GM18519 (cell line): ENCODE measurements around the gene TSC2.
A peak's percentile ranks its signal among the peaks of the same experiment; 100 is the strongest.
"Not testable (repeated sequence)": the region's sequence is repeated elsewhere in the genome, so short reads cannot be mapped to it uniquely, and the experiment has no call there.

Experiments
- ATAC-seq: cut with Tn5 transposase; IDR thresholded peaks from one replicate; pipeline ENCODE4 v1.9.1; 2021; ENCODE audit warnings: mild to moderate bottlenecking, moderate library complexity; ENCODE audit not compliant: unreplicated experiment, low FRiP score

The TSC2 gene

DNA sequence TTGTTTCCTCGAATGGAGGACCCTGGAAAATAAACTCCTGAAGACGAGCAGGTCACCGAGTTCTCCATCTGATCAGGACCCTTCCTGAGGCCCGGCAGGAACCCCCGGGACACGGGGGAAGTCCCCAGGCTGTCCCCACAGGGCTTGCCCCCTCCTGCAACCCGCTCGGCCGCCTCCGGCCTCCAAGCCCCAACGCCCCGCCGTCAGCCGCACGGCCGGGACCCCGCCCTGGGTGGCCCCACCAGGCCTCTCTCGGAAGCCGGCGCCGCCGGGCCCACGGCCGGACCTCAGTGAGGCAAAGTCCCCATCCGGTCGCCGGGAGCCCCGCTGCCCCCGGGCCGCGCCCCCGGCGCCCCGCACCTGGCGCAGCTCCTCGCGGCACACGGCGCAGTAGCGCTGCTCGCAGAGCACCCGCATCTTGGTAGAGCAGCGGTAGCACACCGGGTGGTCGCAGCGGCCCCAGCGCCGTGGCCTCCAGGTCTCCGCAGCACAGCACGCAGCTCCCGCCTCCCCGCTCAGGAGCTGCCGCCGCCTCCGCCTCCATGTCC, 38.5 kb upstream of the TSC2 start:
- ATAC-seq, result peak; percentile 17

DNA sequence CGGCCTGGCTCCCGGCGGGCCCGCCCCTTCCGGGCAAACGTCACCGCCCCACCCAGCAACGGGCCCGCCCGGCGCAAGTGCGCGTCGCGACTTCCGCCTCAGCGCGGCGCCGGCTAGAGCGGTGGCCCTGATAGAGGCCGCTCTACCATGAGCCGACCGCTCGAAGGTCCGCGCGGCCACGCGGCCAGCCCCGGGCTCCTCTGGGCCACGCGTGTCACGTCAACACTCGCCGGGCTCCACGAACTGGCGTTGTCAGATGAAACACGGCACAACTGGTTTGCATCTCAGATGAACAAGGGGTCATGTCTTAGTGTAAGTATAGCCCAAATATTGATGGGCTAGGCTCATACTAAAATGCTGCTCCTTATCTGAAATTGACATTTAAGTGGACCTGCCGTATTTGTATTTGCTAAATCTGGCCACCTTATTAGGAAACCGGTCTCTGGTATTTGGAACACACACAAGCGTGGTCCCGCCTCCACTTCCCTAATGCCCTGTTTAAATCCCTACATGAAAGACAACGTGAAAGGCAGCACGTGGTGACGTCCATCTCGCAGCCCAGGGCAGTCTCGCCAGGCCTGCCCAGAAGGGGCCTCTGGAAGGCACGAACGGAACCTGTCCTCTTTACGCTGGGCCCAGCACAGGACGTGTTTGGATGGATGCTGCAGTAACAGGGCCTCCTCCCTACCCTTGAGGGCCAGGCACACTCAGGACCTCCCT, 37.8 kb upstream of the TSC2 start, which contains the start of gene ZNF598:
TSS of gene ZNF598 (minus strand) at position 31 of the 720 bp plus-strand sequence.
- ATAC-seq, result peak; percentile 49

DNA sequence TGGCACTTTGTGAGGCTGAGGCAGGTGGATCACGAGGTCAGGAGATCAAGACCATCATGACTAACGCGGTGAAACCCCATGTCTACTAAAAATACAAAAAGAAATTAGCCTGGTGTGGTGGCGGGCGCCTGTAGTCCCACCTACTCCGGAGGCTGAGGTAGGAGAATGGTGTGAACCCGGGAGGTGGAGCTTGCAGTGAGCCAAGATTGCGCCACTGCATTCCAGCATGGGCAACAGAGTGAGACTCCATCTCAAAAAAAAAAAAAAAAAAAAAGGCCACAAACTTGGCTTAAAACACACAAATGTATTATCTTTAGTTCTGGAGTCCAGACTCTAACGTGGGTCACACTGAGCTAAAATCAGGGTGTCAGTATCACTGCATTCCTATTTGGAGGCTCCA, 36.1 kb upstream of the TSC2 start:
- ATAC-seq, result not testable (repeated sequence)

DNA sequence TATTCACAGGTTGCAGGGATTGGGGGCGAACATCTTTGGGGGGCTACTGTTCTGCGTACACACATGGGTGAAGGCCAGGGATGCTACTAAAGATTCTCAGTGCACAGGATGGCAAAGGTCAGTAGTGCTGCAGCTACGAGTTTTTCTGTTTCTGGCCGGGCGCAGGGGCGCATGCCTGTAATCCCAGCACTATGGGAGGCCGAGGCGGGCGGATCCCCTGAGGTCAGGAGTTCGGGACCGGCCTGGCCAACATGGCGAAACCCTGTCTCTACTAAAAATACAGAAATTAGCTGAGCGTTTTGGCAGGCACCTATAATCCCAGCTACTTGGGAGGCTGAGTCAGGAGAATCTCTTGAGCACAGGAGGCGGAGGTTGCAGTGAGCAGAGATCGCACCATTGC, 34.3 kb upstream of the TSC2 start:
- no peak for ATAC-seq

DNA sequence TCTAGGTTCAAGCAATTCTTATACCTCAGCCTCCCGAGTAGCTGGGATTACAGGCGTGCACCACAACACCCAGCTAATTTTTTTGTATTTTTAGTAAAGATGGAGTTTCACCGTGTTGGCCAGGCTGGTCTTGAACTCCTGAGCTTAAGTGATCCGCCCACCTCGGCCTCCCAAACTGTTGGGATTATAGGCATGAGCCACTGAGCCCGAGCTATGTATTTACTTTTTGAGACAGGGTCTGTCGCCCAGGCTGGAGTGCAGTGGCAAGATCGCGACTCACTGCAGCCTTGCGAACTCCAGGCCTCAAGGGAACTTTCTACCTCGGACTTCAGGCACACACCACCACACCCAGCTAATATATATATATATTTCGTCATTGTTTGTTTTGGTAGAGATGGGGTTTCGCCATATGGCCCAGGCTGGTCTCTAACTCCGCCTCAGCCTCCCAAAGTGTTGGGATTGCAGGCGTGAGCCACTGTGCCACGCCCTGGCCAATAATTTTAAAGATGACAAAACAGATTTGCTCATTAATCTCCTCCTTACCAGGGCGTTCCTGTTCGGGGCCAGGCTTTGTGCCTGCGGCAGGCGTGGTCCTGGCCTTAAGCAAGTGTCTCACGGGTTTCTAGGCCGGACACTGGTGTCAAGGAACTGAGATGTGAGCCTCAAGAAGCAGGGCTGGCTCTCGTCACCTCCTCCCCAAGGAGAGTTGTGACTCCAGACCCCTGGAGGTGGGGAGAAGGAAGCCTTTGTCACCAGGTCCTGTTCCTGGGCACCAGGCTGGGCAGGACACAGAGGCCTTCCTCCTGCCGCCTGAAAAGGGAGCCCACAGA, 32.5 kb upstream of the TSC2 start:
- ATAC-seq, result no peak

DNA sequence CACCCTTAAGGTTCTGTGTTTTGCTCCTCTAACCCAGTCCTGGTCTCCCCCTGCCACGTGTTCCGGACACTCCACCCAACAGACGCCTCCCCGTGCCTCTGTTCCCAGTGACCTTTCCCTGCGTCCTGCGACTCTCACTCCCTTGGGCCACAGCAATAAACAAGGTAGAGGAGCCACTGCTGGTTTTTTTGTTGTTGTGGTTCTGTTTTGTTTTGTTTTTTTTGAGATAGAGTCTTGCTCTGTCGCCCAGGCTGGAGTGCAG, 31.9 kb upstream of the TSC2 start:
- no peak for ATAC-seq

DNA sequence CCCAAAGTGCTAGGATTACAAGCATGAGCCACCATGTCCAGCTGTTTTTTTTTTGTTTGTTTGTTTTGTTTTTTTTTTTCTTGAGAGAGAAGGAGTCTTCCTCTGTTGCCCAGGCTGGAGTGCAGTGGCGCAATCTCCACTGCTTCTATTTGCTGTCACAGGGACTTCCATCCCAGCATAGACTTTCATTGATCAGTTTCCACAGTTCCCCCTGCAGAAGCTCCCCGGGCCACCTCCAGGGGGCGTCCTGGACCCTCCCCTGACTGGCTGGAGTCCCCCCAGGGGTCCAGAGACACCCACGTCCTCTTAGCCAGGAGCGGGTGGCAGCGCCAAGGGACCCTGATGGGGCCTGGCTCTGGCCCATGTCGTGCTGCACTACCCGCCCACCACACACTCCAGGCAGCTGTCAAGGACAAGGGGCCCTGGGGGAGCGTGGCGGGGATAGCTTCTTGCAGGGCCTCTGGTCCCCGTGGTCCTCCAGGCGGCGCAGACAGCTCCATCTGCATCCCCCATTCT, 31.3 kb upstream of the TSC2 start:
- ATAC-seq, result no peak

DNA sequence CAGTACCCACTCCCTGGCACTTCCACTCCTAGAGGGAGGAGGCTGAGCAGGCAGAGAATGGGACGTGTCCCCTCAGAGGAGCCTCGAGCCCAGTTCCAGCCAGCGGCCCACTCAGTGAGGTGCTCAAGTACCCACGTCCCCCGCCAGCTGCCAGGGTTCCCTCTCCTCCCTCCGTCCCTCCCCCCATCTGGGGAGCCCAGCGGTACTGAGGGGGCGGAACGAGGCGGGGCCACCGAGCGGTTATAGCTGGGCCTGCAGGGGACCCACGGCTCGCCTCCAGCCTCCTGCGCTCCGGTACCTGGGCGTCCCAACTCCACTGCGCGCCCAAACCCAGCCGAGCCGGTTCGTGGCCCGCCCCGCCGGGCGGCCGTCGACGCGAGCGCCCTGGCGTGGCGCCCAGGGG, 28.3 kb upstream of the TSC2 start, which contains the start of gene NPW:
TSS of gene NPW (plus strand) at position 268 of the 403 bp plus-strand sequence.
- ATAC-seq, result no peak

DNA sequence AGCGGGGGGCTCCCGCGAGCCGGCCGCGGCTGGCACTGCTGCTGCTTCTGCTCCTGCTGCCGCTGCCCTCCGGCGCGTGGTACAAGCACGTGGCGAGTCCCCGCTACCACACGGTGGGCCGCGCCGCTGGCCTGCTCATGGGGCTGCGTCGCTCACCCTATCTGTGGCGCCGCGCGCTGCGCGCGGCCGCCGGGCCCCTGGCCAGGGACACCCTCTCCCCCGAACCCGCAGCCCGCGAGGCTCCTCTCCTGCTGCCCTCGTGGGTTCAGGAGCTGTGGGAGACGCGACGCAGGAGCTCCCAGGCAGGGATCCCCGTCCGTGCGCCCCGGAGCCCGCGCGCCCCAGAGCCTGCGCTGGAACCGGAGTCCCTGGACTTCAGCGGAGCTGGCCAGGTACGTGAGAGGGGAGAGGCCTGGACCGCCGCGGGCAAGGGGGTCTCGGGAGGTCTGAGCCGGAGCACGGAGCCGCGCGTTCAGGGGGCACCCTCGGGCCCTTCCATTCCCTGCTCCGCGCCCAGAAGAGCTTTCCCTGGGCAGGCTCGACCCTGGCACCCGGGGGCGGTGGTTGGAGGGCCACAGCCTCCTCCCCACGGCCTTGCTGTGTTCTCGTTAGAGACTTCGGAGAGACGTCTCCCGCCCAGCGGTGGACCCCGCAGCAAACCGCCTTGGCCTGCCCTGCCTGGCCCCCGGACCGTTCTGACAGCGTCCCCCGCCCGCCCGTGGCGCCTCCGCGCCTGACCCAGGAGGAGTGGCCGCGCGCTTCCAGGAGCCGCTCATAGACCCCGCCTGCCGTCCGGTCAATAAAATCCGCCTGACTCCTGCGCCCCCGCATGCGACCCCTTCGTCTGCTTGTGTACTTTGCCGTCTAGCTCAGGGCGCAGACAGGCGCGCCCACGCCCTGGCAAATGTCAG, 27.6 kb upstream of the TSC2 start:
- no peak for ATAC-seq

DNA sequence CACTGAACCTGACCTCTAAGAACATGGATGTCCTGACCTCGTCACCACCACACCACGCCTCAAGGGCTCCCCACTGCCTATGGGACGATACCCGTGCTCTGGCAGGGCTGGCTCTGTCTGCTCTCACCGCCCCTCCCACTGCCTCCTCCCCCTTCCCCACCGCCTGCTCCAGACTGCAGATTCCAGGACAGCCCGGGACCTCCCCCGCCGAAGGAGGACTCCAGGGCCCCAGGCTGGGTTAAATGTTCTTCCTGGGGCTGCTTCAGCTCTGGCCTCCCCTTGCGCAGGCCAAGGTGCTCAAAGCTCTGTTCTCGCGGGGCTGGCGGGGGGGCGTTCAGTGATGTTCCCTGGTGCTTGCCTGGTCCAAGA, 25.1 kb upstream of the TSC2 start:
- ATAC-seq, result no peak

DNA sequence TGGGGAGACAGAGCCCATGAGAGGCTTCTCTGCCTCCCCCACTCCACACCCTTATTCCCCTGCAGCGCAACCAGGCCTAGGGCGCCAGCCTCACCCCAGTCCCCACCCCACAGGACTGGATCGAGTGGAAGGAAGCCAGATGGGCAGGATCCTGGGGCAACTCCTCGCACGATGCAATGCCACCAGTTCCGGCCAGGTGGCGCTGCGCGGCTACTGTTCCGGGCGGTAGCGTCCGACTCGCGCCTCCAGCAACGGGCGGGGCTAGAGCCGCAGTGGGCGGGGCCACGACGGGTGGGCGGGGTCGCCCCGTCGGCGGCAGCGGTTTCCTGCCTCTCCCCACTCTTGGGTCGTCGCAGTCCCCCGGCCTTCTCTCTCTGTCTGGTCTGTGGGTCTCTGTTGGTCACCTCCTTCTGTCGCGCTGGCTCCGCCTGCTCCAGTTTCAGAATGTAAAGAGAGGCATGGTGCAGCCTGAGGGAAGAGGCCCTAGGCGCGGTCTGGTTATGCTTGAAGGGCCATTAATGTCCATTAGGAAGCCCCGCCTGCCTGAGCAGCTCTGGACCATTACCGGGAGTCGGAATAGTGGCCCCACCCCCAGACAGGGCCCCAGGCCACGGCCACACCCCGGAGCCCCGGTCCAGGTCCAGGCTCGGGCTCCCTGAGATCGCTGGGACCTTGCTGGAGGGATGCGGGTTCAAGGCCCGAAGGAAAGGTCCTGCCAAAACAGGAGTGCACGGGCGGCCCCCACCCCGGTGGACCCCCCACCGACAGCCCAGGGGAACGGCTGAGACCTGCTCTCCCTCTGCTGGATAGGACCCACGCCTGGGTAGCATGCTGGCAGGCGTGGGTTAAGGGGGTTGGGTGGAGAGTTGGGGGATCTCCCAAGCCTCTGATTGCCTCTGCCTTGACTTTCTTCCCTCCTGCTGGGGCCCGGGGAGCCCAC, 24.4 kb upstream of the TSC2 start:
- peak; percentile 81 for ATAC-seq

DNA sequence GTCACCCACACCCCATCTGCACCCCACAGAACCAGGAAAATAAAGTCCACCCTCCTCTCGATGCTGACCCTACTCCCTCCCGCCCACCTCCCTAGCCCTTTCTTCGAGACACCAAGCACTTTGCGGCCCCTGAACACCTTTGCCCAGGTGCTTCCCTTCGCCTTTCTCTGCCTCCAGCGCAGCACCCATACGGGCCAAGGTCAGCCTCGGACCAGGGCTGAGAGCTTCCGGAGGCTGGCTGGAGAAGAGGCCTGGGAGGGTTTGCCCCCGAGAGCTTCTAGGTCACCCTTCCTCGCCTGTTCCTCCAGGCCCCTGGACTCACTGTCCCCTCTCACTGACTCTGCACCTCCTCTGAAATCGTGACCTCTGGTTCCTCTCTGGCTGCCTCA, 23.8 kb upstream of the TSC2 start:
- ATAC-seq, result no peak

DNA sequence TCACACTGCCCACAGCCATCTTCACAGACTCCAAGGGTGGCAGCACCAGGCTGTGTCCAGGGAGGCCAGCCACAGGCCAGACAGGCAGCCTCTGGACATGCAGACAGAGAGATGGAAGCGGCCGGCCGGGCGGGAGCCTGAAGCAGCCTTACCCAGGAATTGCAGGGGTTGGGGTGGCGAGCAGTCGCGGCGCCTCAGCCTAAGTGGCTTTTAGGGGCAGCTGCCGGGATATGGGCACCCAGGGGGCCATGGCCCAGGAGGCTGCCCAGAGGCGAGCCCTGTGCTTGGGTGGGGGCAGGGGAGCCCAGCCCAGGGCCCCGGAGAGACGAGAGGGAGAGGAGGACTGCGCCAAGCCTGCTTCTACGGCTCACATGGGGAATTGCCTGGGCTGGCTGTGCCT, 22.5 kb upstream of the TSC2 start:
- no peak for ATAC-seq

DNA sequence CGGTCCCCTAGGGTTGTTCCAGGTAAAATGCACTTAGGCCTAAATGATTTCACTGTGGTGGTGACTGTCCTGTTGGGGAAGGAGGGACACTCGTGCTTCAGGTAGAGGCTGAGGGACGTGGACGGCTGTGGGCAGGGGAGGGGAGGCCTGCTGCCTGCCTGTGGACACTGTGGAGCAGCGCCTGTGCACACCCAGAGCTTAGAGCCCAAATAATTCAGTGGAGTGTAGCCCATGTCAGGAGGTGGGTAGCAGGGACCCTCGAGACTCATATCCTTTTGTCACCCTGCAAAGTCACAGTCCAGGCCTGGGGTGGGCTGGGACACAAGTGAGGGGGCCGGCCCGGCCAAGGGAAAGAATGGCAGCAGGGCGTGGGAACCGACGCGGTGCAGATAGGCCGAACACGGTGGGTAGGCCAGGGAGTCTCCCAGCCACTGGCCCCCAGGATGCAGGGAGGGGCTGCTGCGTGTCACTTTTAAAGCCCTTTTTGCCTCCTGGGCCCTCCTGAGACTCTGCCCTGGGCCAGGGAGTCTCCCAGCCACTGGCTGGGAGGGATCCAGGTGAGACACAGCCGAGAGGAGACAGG, 21.8 kb upstream of the TSC2 start:
- no peak for ATAC-seq

DNA sequence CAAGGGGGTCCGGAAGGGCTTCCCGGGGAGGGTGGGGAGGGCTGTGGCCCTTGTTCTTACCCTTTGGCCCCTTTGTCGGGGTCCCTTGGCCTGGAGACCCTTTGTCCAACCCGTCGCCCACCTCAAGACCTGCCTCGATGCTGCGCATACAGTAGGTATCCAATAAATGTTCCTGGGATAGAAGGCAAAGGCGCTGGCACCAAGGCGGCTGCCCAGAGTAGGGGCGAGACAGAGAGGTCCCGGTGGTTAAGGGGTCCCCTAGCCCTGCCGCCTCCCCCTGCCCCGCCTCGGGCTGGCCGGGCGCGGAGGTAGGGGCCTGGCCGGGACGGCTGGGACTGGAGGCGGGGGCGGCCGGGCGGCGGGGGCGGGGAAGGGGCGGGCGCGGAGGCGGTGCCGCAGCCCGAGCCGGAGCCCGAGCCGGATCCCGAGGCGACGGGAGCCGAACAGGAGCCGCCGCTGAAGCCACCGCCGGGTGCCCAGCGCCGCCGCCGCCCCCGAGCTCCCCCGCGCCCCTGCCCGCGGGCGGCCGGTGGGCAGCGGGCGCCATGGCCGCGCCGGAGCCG, 21.2 kb upstream of the TSC2 start, which contains the start of gene NHERF2:
TSS of gene NHERF2 (plus strand) at position 442 of the 563 bp plus-strand sequence. CDS start at position 546, 104 bp downstream.
- no peak for ATAC-seq

DNA sequence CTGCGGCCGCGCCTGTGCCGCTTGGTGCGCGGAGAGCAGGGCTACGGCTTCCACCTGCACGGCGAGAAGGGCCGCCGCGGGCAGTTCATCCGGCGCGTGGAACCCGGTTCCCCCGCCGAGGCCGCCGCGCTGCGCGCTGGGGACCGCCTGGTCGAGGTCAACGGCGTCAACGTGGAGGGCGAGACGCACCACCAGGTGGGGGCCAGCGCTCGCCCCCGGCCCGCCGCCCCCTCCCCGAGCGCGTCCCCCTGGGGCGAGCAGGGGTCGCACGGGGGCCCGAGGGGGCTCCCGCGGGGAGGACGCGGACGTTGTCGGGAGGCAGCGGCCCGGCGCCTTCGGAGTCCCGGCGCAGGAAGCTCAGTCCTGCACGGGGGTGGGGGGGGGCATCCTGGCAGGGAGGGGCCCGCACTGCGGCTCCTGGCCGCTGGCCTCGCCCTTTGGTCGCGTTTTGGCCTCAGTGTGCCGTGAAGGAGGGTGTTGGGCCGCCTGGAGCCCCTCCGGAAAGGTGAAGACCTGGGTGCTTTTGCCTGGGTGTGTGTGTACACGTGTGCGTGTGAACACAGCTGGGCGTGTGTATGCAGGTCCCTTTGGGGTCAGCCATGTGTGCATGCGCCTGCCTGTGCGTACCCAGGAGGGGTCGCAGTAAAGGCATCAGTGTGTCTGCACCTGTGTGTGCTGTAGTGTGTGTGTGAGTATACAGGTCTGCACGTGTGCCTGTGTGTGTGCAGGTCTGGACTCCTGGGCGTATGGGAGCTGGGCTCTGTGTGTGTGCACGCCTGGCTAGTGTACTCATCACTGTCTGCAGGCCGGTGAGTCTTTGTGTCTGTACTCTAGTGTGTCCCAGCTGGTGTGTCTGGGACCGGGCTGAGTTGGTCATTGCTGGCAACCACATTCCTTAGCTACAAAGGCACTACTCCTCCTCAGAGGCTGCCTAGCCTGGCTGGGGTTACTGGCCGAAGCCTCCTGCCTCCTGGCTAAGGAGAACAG, 20.5 kb upstream of the TSC2 start:
- ATAC-seq, result no peak

DNA sequence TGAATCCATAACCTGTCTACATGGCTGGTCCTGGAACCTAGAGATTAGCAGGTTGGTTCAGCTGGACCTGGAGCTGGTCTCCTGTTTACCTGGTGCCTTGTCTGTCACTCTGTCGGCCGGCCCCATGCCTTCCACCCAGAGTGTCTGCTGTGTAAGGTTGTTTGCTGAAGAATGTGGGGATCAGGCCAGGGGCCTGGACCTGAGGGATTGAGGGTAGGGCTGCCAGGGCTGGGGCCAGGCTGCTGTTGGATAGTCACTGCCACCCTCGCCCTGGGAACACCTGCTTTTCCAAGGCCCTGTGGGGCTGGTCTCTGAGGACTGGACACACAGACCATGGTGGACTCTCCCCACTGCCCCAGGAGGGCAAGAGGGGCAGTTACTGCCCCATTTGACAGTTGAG, 19.6 kb upstream of the TSC2 start:
- no peak for ATAC-seq
